ENCODE results near the gene OR10H2.
"Not testable (repeated sequence)": the region's sequence is repeated elsewhere in the genome, so short reads cannot be mapped to it uniquely, and the experiment has no call there.

OR10H2 gene

DNA sequence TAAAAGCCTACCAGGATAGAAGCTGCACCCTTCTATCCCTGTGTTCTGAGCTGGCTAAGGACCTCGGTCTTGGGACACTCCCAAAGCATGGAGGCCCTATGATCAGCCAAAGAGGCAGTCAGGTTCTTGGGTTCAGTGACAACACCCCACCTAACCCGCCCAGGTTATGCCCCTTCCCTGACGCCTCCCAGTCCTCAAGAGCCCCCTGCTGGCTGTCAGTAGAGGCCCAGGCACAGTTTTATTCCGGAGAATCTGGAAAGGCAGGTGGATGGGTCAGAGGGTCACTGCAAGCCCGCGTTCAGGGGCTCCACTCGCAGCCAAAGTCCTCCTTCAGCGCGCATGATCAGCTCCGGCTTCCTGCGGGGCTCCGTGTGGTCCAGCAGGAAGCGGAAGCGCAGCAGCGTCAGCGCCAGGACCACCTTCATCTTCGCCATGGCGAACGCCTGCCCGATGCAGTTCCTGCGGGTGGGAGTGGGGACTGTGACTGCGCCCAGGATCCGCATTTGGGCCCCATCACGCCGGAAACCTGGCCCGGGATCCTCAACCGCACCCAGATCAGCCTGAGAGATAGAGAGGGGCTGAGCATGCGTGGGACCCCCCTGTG lies 32.2 kb downstream of the OR10H2 start:
- DNase-seq (ENCODE audit: low read depth in 2 of 2, low spot score in 1 of 2), result no peak

DNA sequence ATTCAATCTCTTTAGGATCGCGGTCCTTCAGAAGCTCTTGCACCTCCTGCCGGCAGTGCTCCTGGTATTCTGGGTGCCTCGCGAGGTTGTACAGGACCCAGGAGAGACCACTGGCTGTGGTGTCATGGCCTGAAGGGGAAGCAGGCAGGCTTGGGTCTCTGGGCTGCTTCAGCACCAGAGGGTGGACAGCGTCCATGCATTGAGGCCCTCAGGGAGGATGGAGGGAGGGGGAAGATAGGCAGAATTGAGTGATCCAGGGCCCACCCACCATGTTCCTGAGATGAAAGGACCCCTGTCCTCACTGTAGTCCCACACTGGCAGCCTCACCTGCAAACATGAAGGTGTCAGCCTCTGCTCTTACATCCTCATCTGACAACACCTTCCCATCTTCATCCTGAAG lies 41.8 kb downstream of the OR10H2 start:
- no peak for DNase-seq (ENCODE audit: low read depth in 2 of 2, low spot score in 1 of 2)

DNA sequence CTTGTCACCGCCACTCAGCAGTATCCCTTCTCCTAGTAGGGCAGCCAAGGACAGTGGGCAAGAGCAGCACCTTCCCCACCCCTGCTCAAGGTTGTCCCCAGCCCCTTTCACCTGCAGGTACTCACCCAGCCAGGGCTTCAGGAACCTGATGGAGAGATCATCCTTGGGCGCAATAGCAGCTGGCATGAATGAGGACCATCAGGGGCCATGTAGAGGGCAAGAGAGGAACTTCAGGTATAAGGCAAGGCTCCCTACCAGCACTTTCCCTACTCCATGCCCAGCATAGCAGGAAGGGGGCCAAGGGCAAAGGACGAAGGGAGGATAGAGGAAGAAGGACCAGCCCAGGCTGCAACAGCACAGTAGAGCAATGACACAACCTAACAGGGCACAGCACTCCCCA lies 46.3 kb downstream of the OR10H2 start:
- DNase-seq (ENCODE audit: low read depth in 2 of 2, low spot score in 1 of 2), result not testable (repeated sequence)

DNA sequence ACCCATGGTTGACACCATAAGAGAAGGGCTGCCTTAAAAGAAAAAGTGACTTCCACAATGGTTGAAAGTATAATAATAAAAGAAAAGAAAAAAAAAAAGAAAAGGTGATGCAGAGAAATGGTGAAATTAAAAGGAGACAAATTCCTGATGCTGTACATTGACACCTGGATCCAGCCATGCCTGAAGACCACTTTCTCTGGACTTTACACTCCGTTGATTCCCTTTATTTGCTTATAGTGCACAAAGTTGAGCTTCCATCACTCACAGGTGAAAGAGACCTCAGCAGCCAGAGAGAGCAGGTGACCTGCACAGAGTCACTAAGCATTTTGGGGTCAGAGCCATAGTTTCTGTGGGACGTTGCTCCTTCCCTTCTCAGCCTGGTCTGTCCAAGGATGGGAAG lies 47.4 kb downstream of the OR10H2 start:
- DNase-seq (ENCODE audit: low read depth in 2 of 2, low spot score in 1 of 2), result no peak

DNA sequence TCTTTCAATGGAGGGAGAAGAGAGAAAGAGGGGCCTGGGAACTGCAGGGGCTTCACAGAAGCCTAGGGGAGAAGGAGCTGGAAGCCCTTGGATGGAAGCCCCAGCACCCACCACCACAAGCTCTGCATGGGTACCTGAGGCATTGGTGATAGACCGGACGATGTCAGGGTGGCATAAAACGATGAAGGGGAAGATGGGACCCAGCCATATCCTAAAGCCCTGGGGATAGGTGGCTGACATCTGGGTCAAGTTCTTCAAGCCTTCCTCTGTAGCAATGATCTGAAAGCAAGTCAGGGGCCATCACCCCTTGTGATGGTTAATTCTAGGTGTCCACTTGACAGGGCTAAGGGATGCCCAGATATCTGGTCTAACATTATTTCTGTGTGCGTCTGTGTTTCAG lies 48.4 kb downstream of the OR10H2 start:
- DNase-seq (ENCODE audit: low read depth in 2 of 2, low spot score in 1 of 2), result no peak

DNA sequence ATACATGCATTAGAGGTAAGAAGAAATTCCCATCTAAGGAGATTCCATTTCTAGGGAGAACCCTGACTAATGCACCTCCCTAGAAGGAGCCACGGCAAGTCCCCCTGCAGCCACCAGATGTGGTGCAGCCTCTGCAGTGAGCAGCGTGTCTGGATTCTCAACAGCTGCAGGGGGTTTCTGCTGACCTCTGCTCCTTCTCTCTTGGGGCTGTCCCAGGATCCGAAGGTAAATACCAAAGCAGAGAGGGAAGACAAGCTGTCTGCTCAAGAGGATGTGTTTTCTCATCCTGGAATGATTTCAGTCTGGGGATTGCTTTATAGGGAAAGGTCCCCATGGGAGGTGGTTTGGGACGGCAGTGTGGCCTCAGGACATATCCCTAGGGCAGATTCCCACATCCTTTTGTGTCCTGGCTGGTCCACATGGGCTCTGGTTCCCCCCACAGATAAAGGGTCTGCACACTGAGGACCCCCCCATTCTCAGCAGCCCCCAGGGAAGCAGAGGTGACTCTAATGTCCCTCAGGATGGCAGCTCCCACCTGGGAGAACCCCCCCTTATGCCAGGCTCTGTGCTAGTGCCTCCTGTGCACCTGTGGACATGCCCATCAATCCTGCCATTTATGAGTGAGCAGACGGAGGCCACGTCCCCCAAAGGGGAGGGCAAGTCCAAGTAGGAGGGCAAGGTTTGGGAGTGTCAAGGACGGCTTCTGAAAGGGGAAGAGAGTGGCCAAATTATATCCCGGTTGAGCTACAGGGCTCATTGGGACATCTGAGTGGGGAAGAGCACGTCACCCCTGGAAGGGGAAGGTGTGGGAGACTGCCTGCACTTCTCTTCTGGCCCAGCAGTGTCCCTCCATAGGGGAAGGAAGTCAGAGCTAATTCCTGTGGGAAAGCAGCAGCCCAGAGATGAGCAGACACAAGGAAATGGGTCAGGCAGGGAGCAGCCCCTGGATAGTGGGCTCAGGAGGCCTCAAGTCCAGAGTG lies 49.5 kb downstream of the OR10H2 start:
- DNase-seq (ENCODE audit: low read depth in 2 of 2, low spot score in 1 of 2), result no peak
